ENCODE results near the gene IFRD2. TPM values are rescaled to one million over a fixed set of nuclear protein-coding genes. Genes with fewer than 3 reads are reported as not detected.

The IFRD2 gene
- total and polyA plus RNA-seq, 9 of the 15 experiments (the other 6 are each of a cell fraction or from before 2014, with no cell fraction given), result 30.5 to 115 (median 52.8) TPM

GRCh38 chr3:50314816-50315215 is 22.6 kb upstream of the IFRD2 start (continued):
- TF ChIP-seq, protein P1, sequence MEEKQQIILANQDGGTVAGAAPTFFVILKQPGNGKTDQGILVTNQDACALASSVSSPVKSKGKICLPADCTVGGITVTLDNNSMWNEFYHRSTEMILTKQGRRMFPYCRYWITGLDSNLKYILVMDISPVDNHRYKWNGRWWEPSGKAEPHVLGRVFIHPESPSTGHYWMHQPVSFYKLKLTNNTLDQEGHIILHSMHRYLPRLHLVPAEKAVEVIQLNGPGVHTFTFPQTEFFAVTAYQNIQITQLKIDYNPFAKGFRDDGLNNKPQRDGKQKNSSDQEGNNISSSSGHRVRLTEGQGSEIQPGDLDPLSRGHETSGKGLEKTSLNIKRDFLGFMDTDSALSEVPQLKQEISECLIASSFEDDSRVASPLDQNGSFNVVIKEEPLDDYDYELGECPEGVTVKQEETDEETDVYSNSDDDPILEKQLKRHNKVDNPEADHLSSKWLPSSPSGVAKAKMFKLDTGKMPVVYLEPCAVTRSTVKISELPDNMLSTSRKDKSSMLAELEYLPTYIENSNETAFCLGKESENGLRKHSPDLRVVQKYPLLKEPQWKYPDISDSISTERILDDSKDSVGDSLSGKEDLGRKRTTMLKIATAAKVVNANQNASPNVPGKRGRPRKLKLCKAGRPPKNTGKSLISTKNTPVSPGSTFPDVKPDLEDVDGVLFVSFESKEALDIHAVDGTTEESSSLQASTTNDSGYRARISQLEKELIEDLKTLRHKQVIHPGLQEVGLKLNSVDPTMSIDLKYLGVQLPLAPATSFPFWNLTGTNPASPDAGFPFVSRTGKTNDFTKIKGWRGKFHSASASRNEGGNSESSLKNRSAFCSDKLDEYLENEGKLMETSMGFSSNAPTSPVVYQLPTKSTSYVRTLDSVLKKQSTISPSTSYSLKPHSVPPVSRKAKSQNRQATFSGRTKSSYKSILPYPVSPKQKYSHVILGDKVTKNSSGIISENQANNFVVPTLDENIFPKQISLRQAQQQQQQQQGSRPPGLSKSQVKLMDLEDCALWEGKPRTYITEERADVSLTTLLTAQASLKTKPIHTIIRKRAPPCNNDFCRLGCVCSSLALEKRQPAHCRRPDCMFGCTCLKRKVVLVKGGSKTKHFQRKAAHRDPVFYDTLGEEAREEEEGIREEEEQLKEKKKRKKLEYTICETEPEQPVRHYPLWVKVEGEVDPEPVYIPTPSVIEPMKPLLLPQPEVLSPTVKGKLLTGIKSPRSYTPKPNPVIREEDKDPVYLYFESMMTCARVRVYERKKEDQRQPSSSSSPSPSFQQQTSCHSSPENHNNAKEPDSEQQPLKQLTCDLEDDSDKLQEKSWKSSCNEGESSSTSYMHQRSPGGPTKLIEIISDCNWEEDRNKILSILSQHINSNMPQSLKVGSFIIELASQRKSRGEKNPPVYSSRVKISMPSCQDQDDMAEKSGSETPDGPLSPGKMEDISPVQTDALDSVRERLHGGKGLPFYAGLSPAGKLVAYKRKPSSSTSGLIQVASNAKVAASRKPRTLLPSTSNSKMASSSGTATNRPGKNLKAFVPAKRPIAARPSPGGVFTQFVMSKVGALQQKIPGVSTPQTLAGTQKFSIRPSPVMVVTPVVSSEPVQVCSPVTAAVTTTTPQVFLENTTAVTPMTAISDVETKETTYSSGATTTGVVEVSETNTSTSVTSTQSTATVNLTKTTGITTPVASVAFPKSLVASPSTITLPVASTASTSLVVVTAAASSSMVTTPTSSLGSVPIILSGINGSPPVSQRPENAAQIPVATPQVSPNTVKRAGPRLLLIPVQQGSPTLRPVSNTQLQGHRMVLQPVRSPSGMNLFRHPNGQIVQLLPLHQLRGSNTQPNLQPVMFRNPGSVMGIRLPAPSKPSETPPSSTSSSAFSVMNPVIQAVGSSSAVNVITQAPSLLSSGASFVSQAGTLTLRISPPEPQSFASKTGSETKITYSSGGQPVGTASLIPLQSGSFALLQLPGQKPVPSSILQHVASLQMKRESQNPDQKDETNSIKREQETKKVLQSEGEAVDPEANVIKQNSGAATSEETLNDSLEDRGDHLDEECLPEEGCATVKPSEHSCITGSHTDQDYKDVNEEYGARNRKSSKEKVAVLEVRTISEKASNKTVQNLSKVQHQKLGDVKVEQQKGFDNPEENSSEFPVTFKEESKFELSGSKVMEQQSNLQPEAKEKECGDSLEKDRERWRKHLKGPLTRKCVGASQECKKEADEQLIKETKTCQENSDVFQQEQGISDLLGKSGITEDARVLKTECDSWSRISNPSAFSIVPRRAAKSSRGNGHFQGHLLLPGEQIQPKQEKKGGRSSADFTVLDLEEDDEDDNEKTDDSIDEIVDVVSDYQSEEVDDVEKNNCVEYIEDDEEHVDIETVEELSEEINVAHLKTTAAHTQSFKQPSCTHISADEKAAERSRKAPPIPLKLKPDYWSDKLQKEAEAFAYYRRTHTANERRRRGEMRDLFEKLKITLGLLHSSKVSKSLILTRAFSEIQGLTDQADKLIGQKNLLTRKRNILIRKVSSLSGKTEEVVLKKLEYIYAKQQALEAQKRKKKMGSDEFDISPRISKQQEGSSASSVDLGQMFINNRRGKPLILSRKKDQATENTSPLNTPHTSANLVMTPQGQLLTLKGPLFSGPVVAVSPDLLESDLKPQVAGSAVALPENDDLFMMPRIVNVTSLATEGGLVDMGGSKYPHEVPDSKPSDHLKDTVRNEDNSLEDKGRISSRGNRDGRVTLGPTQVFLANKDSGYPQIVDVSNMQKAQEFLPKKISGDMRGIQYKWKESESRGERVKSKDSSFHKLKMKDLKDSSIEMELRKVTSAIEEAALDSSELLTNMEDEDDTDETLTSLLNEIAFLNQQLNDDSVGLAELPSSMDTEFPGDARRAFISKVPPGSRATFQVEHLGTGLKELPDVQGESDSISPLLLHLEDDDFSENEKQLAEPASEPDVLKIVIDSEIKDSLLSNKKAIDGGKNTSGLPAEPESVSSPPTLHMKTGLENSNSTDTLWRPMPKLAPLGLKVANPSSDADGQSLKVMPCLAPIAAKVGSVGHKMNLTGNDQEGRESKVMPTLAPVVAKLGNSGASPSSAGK (IDR thresholded peaks at IDR 0.05), result no peak
- TF ChIP-seq POLR2G (IDR thresholded peaks at IDR 0.05; ENCODE audit: low read depth, low read length), result no peak
- no peak for TF ChIP-seq ZNF551 (CRISPR knock-in tag; IDR thresholded peaks at IDR 0.05)
- TF ChIP-seq, protein P2, sequence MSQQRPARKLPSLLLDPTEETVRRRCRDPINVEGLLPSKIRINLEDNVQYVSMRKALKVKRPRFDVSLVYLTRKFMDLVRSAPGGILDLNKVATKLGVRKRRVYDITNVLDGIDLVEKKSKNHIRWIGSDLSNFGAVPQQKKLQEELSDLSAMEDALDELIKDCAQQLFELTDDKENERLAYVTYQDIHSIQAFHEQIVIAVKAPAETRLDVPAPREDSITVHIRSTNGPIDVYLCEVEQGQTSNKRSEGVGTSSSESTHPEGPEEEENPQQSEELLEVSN (IDR thresholded peaks at IDR 0.05; ENCODE audit: borderline replicate concordance in 1 of 2, extremely low read depth in 1 of 2, insufficient read depth in 1 of 2, insufficient read length in 1 of 2, low read depth in 1 of 2, low read length in 1 of 2, poor library complexity in 1 of 2, severe bottlenecking in 1 of 2), result no peak
- no peak for TF ChIP-seq HSF4 (CRISPR knock-in tag; IDR thresholded peaks at IDR 0.05; ENCODE audit: borderline replicate concordance)
